Neural cell (in vitro differentiated cells): ENCODE measurements around the gene AMH. TPM values are rescaled to one million over a fixed set of nuclear protein-coding genes. Genes with fewer than 3 reads are reported as not detected.

ENCODE experiments used
- H2AFZ ChIP-seq: fragments of 200-600, 300-800 bp; sonication (generic), shearing (Covaris generic); 2 replicates; pipeline ENCODE4 v1.6.0; 2014; ENCODE audit warnings: low read depth, mild to moderate bottlenecking, antibody characterized with exemption, low read length, moderate library complexity
- H3F3A ChIP-seq: fragments of 200-600 bp; shearing (Covaris generic); 2 replicates; pipeline ENCODE4 v1.6.1; 2016; ENCODE audit warnings: mild to moderate bottlenecking, moderate library complexity, mixed read lengths, antibody characterized with exemption, low read length; ENCODE audit not compliant: insufficient read depth, poor library complexity, severe bottlenecking
- H3K27ac ChIP-seq: fragments of 200-600, 300-800 bp; sonication (generic), shearing (Covaris generic); 2 replicates; pipeline ENCODE4 v1.5.1; 2014; ENCODE audit warnings: mild to moderate bottlenecking, low read length, moderate library complexity
- H3K27me3 ChIP-seq: fragments of 300-800, 200-600 bp; sonication (generic), shearing (Covaris generic); 2 replicates; pipeline ENCODE4 v1.6.0; 2014; ENCODE audit warnings: mild to moderate bottlenecking, low read depth, low read length, moderate library complexity; ENCODE audit not compliant: insufficient read depth
- H3K36me3 ChIP-seq: fragments of 300-800, 200-600 bp; sonication (generic), shearing (Covaris generic); 2 replicates; pipeline ENCODE4 v1.5.1; 2014; ENCODE audit warnings: mild to moderate bottlenecking, antibody characterized with exemption, low read length, moderate library complexity; ENCODE audit not compliant: insufficient read depth
- H3K4me2 ChIP-seq: fragments of 300-800, 200-600 bp; sonication (generic), shearing (Covaris generic); 2 replicates; pipeline ENCODE4 v1.6.0; 2014; ENCODE audit warnings: mild to moderate bottlenecking, low read length
- H3K4me3 ChIP-seq: fragments of 300-800, 200-600 bp; sonication (generic), shearing (Covaris generic); 2 replicates; pipeline ENCODE4 v1.5.1; 2014; ENCODE audit warnings: mild to moderate bottlenecking, low read length, moderate library complexity
- H3K79me2 ChIP-seq: fragments of 200-600 bp; shearing (Covaris generic); replicated peaks from 2 replicates; pipeline ENCODE4 v1.6.0; 2014; ENCODE audit warnings: mild to moderate bottlenecking, low read length, moderate library complexity; ENCODE audit not compliant: insufficient read depth
- H3K9ac ChIP-seq: fragments of 300-800, 200-600 bp; sonication (generic), shearing (Covaris generic); 2 replicates; pipeline ENCODE4 v1.6.1; 2016; ENCODE audit warnings: mild to moderate bottlenecking, low read length, mixed read lengths
- H3K9me2 ChIP-seq: fragments of 200-600 bp; shearing (Covaris generic); 2 replicates; pipeline ENCODE4 v1.6.1; 2016; ENCODE audit warnings: mild to moderate bottlenecking, low read length, mixed read lengths; ENCODE audit not compliant: insufficient read depth
- H3K9me3 ChIP-seq: fragments of 200-600, 300-800 bp; sonication (generic), shearing (Covaris generic); 2 replicates; pipeline ENCODE4 v1.6.1; 2016; ENCODE audit warnings: mild to moderate bottlenecking, mixed run types, low read length, moderate library complexity, mixed read lengths
- H4K20me1 ChIP-seq: fragments of 200-600 bp; shearing (Covaris generic); 2 replicates; pipeline ENCODE4 v1.6.1; 2016; ENCODE audit warnings: mild to moderate bottlenecking, mixed run types; ENCODE audit not compliant: insufficient read depth
- CTCF ChIP-seq: fragments of 450-650 bp; IDR thresholded peaks from 2 replicates; pipeline ENCODE4 v1.5.1; 2014; ENCODE audit warnings: antibody characterized with exemption, mild to moderate bottlenecking, moderate library complexity; ENCODE audit not compliant: poor library complexity, severe bottlenecking
- EP300 ChIP-seq: fragments of 450-650 bp; conservative IDR thresholded peaks from 2 replicates; pipeline ENCODE4 v1.6.1; 2014; ENCODE audit warnings: antibody characterized with exemption, mild to moderate bottlenecking, moderate library complexity; ENCODE audit not compliant: poor library complexity, severe bottlenecking
- EZH2 ChIP-seq: fragments of 200-600, 300-800 bp; shearing (Covaris generic), sonication (generic); IDR thresholded peaks from 2 replicates; pipeline ENCODE4 v1.6.1; 2014; ENCODE audit warnings: antibody characterized with exemption, low read length, borderline replicate concordance, mild to moderate bottlenecking; ENCODE audit not compliant: insufficient read depth, poor library complexity, severe bottlenecking
- MXI1 ChIP-seq: fragments of 450-650 bp; conservative IDR thresholded peaks from 2 replicates; pipeline ENCODE4 v1.6.1; 2014; ENCODE audit warnings: antibody characterized with exemption, mild to moderate bottlenecking; ENCODE audit not compliant: poor library complexity, severe bottlenecking
- POLR2AphosphoS5 ChIP-seq: IDR thresholded peaks from 2 replicates; pipeline ENCODE4 v1.6.1; 2012
- RAD21 ChIP-seq: fragments of 450-650 bp; conservative IDR thresholded peaks from 2 replicates; pipeline ENCODE4 v1.6.1; 2014; ENCODE audit warnings: antibody characterized with exemption, mild to moderate bottlenecking, moderate library complexity
- REST ChIP-seq: IDR thresholded peaks from 2 replicates; pipeline ENCODE4 v1.6.1; 2012; ENCODE audit warnings: borderline replicate concordance
- SMC3 ChIP-seq: fragments of 450-650 bp; conservative IDR thresholded peaks from 2 replicates; pipeline ENCODE4 v1.6.1; 2014; ENCODE audit warnings: antibody characterized with exemption, mild to moderate bottlenecking, moderate library complexity; ENCODE audit not compliant: poor library complexity
- TAF1 ChIP-seq: IDR thresholded peaks from 2 replicates; pipeline ENCODE4 v1.6.1; 2012; ENCODE audit warnings: low read depth
- polyA plus RNA-seq: library from polyadenylated mRNA; depleted of rRNA; stranded (reverse); fragments of >200 nt; gene quantifications from 2 replicates; pipeline ENCODE4 v1.2.3, GENCODE V29; 2014

Gene AMH
- polyA plus RNA-seq, 1 donor from 2014 or later, result 57.5 TPM

GRCh38 chr19:2212861-2213711, 36.0 kb upstream of the AMH start:
- Histone ChIP-seq H3K79me2 (no peaks in the 10 kb centered on the region), H3K4me2 (no peak overlapping the region), H2AFZ (no peak overlapping the region), H4K20me1 (no peaks in the 10 kb centered on the region), H3F3A (no peaks in the 10 kb centered on the region), H3K9me2 (no peaks in the 10 kb centered on the region), H3K27ac (no peak overlapping the region), H3K9me3 (no peaks in the 10 kb centered on the region), H3K36me3 (no peaks in the 10 kb centered on the region), H3K27me3 (no peaks in the 10 kb centered on the region), H3K9ac (no peak overlapping the region), H3K4me3 (no peak overlapping the region)
- TF ChIP-seq EP300, result no peak
- TF ChIP-seq MXI1, result no peak
- no peak for TF ChIP-seq POLR2AphosphoS5
- TF ChIP-seq TAF1, result no peak
- no peak for TF ChIP-seq CTCF
- no peak for TF ChIP-seq REST
- TF ChIP-seq EZH2, result no peak
- TF ChIP-seq RAD21, result no peak
- TF ChIP-seq SMC3, result no peak

GRCh38 chr19:2213799-2214198, 35.3 kb upstream of the AMH start:
- Histone ChIP-seq H3K4me3 (no peak overlapping the region), H3K79me2 (no peaks in the 10 kb centered on the region), H3K9me2 (no peaks in the 10 kb centered on the region), H3F3A (no peaks in the 10 kb centered on the region), H4K20me1 (no peaks in the 10 kb centered on the region), H3K27ac (no peak overlapping the region), H2AFZ (no peak overlapping the region), H3K9ac (no peak overlapping the region), H3K36me3 (no peaks in the 10 kb centered on the region), H3K27me3 (no peaks in the 10 kb centered on the region), H3K9me3 (no peaks in the 10 kb centered on the region), H3K4me2 (no peak overlapping the region)
- TF ChIP-seq EZH2, result no peak
- TF ChIP-seq EP300, result no peak
- no peak for TF ChIP-seq SMC3
- no peak for TF ChIP-seq CTCF
- TF ChIP-seq TAF1, result no peak
- TF ChIP-seq REST, result no peak
- TF ChIP-seq RAD21, result no peak
- TF ChIP-seq POLR2AphosphoS5, result no peak
- TF ChIP-seq MXI1, result no peak
